ENCODE results near the gene LYRM2. TPM values are rescaled to one million over a fixed set of nuclear protein-coding genes. Genes with fewer than 3 reads are reported as not detected.

Gene LYRM2
- total RNA-seq, 1 donor from 2014 or later = 39.9 TPM

GRCh38 chr6:89596056-89596455 lies 42.5 kb downstream of the LYRM2 start:
- DNase-seq (ENCODE audit: low spot score) = no peak

- no peak for DNase-seq (ENCODE audit: low spot score)
Observed at GRCh38 chr6:89591745-89592144, 46.8 kb downstream of the LYRM2 start.

GRCh38 chr6:89590133-89590532 lies 48.4 kb downstream of the LYRM2 start:
- DNase-seq (ENCODE audit: low spot score) = no peak

- DNase-seq (ENCODE audit: low spot score) = no peak
Observed at GRCh38 chr6:89589297-89590025, 49.1 kb downstream of the LYRM2 start.

- DNase-seq (ENCODE audit: low spot score) = no peak
Observed at GRCh38 chr6:89585154-89585553, 53.4 kb downstream of the LYRM2 start.

GRCh38 chr6:89584539-89584938 lies 54.0 kb downstream of the LYRM2 start:
- DNase-seq (ENCODE audit: low spot score) = no peak

- DNase-seq (ENCODE audit: low spot score) = no peak
Observed at GRCh38 chr6:89583559-89583958, 55.0 kb downstream of the LYRM2 start.

- DNase-seq (ENCODE audit: low spot score) = no peak
Observed at GRCh38 chr6:89582669-89583325, 55.8 kb downstream of the LYRM2 start.

- DNase-seq (ENCODE audit: low spot score) = no peak
Observed at GRCh38 chr6:89581689-89582088, 56.9 kb downstream of the LYRM2 start.

GRCh38 chr6:89580997-89581666 lies 57.4 kb downstream of the LYRM2 start:
- DNase-seq (ENCODE audit: low spot score) = no peak

- no peak for DNase-seq (ENCODE audit: low spot score)
Observed at GRCh38 chr6:89575562-89575960, 63.0 kb downstream of the LYRM2 start.

- no peak for DNase-seq (ENCODE audit: low spot score)
Observed at GRCh38 chr6:89574910-89575561, 63.5 kb downstream of the LYRM2 start.

- no peak for DNase-seq (ENCODE audit: low spot score)
Observed at GRCh38 chr6:89567630-89568390, 70.7 kb downstream of the LYRM2 start.

GRCh38 chr6:89566930-89567629 lies 71.5 kb downstream of the LYRM2 start:
- DNase-seq (ENCODE audit: low spot score) = no peak

GRCh38 chr6:89566008-89566800 lies 72.3 kb downstream of the LYRM2 start:
- no peak for DNase-seq (ENCODE audit: low spot score)

GRCh38 chr6:89564752-89565427 lies 73.7 kb downstream of the LYRM2 start:
- DNase-seq (ENCODE audit: low spot score) = no peak

GRCh38 chr6:89563866-89564265 lies 74.7 kb downstream of the LYRM2 start:
- DNase-seq (ENCODE audit: low spot score) = no peak

- DNase-seq (ENCODE audit: low spot score) = no peak
Observed at GRCh38 chr6:89562093-89562973, 76.2 kb downstream of the LYRM2 start.

- DNase-seq (ENCODE audit: low spot score) = no peak
Observed at GRCh38 chr6:89559487-89559886, 79.1 kb downstream of the LYRM2 start.

Data from mucosa of gallbladder (tissue), 1 donor.